MM.1S (cell line): Measurements from ENCODE around the gene SRSF2.

Experiments
- CTCF ChIP-seq: fragments of 300-600 bp; sonication (generic); IDR thresholded peaks from 2 replicates; pipeline ENCODE4 v1.5.1; 2016; ENCODE audit warnings: antibody characterized with exemption, low read length, mixed read lengths
- EZH2 ChIP-seq: fragments of 300-600 bp; sonication (generic); optimal IDR thresholded peaks from 2 replicates; pipeline ENCODE3; 2017; ENCODE audit warnings: low read depth, mild to moderate bottlenecking, antibody characterized with exemption, low read length, mixed read lengths
- EZH2phosphoT487 ChIP-seq: fragments of 300-600 bp; sonication (generic); IDR thresholded peaks from 2 replicates; pipeline ENCODE4 v1.6.1; 2018; ENCODE audit warnings: antibody characterized with exemption, low read length

GRCh38 chr17:76697702-76698465 lies 39.2 kb downstream of the SRSF2 start:
- TF ChIP-seq CTCF (no peak), EZH2 (no peak), EZH2phosphoT487 (no peak)
